Activated CD4-positive, alpha-beta memory T cell treated with anti-CD3 and anti-CD28 coated beads for 36 hours (primary cell): Measurements from ENCODE around the gene PGM2. TPM values are rescaled to one million over a fixed set of nuclear protein-coding genes. Genes with fewer than 3 reads are reported as not detected.

Source experiments
- CTCF ChIA-PET: fragments of 350-600 bp; sonication (Branson Sonifier 250); formaldehyde crosslinking; loops from one replicate; lab custom pipeline; 2021; ENCODE audit warnings: antibody characterized with exemption, inconsistent platforms; lab: Charles Lee
- POLR2A ChIA-PET: fragments of 350-600 bp; sonication (Branson Sonifier 250); formaldehyde crosslinking; loops from one replicate; lab custom pipeline; 2021; ENCODE audit warnings: antibody characterized with exemption; lab: Charles Lee
- DNase-seq: peaks from one replicate; pipeline ENCODE4 v3.0.0-alpha.2; 2020
- H3K27ac Mint-ChIP-seq: one replicate; pipeline ENCODE4 v1.8.0; 2021; ENCODE audit warnings: mixed read lengths
- H3K27me3 Mint-ChIP-seq: one replicate; pipeline ENCODE4 v1.8.0; 2021; ENCODE audit warnings: mixed read lengths
- H3K36me3 Mint-ChIP-seq: one replicate; pipeline ENCODE4 v1.8.0; 2021; ENCODE audit warnings: mixed read lengths
- H3K4me1 Mint-ChIP-seq: one replicate; pipeline ENCODE4 v1.8.0; 2021; ENCODE audit warnings: low read depth, mixed read lengths
- H3K4me3 Mint-ChIP-seq: one replicate; pipeline ENCODE4 v1.8.0; 2021; ENCODE audit warnings: mild to moderate bottlenecking, mixed read lengths
- H3K9me3 Mint-ChIP-seq: one replicate; pipeline ENCODE4 v1.8.0; 2021; ENCODE audit warnings: mixed read lengths
- intact Hi-C: fragments of 100-400 bp; cut with micrococcal nuclease; formaldehyde crosslinking; loops from one replicate; pipeline ENCODE4 v1.15.1; 2023
- total RNA-seq, 2 experiments: library from RNA; stranded (reverse); gene quantifications; one replicate each; pipeline ENCODE4 v1.2.3, GENCODE V29; 2021

The PGM2 gene
- total RNA-seq, 2 experiments from 2014 or later: 65.7 to 66.0 TPM

DNA sequence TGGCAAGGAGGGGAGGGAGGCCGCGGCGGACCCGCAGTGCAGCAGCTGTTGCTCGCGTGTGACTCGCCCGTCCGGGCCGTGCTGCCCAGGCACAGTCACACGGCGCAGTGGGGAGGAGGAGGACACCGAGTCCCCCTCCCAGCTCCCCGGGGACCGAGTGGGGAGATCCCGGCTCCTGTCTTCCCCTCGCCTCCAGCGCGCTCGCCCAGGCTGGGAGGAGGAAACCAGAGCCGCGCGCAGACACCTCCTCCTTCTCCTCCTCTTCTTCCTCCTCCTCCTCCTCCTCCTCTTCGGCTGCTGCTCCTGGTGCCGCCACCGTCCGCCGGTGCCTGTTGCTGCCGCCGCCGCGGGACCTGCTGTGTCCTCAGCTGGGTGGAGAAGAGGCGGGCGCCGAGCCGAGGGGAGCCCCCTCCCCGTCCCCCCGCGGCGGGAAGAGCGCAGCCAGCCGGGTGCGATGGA is 64.3 kb downstream of the PGM2 start, which contains the start of gene TBC1D1:
Gene TBC1D1, plus strand, starts transcription at position 284 of the 459 bp plus-strand sequence. CDS start 11,012 bp downstream, outside the sequence.
- ChIA-PET POLR2A (interaction anchor here (1.1 to 1.7 kb wide), 6 partner anchors 11 to 241 kb away, joined by 3 to 5 read pairs (median 4); partner anchors contain the start of gene PGM2), CTCF (interaction anchor here (2.3 kb wide), 1 partner anchor 87 kb away, joined by 12 read pairs; no protein-coding TSS in a partner anchor)
- H3K9me3 Mint-ChIP-seq: no peaks in the 10 kb centered on the region
- no peaks in the 10 kb centered on the region for H3K36me3 Mint-ChIP-seq
- peak within 1 kb of the TSS; percentile 87 for H3K4me3 Mint-ChIP-seq
- intact Hi-C loops: loop anchor here (1.0 to 10.0 kb wide), 10 partner anchors 18 to 786 kb away; partner anchors contain the start of genes PGM2 and RELL1
- H3K27ac Mint-ChIP-seq: peak within 1 kb of the TSS; percentile 90
- peaks cover 4% of the 10 kb centered on the region for H3K27me3 Mint-ChIP-seq
- DNase-seq: peak; percentile 52
- peaks cover 26% of the 10 kb centered on the region for H3K4me1 Mint-ChIP-seq

DNA sequence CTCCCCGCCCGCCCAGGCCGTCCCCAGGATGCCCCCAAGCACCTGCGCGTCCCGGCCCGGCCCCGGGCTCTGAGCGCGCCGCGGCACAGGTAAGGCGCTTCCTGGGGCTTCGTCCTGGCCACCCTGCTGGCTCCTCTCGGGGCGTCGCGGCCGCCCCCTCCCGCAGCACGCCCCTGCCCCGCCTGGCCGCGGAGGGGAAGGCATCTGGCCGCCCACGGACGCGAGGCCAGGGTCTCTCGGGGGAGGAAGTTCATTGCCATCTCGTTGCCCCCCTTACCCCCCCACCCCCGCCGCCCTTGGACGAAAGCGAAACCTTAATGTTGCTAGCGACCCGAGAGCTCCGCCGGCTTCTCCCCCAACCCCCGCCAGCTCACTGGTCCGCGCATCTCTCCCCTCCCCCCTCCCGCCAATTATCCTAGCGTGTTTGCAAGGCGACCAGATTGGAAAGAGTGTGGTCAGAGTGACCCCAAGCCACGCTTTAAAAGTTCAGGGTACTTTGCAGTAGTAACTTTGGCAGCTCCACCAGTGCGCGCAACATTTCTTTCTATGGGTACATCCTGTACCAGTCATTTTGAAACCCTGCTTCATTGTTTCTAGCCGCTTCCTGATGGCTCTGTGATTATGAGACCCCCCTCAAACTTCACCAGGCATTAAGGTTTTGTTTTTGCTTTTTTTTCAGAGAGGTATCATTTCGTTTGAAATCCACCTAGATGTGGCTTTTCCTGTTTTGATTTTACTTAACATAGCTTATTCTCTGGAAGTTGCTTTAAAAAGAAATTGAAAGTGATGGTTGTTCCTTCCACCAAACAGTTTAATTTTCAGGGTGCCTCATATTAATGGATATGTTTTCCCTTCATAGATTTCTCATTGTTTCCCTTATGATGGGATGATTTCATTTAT is 65.0 kb downstream of the PGM2 start:
- DNase-seq: peak; percentile 71
- ChIA-PET POLR2A (interaction anchor here (0.6 to 1.7 kb wide), 12 partner anchors 10 to 393 kb away, joined by 3 to 6 read pairs (median 4); partner anchors contain the start of gene PGM2), CTCF (interaction anchor here (0.7 to 2.3 kb wide), 9 partner anchors 11 to 840 kb away, joined by 3 to 12 read pairs (median 4); partner anchors contain the start of gene PGM2)
- Mint-ChIP-seq H3K27me3 (peaks cover 4% of the 10 kb centered on the region), H3K36me3 (no peaks in the 10 kb centered on the region), H3K4me1 (peaks cover 32% of the 10 kb centered on the region), H3K9me3 (no peaks in the 10 kb centered on the region), H3K27ac (peak overlapping the region; percentile 90), H3K4me3 (peak overlapping the region; percentile 87)
- intact Hi-C loops: loop anchor here (1.0 to 10.0 kb wide), 13 partner anchors 19 to 786 kb away; partner anchors contain the start of genes PGM2 and RELL1

DNA sequence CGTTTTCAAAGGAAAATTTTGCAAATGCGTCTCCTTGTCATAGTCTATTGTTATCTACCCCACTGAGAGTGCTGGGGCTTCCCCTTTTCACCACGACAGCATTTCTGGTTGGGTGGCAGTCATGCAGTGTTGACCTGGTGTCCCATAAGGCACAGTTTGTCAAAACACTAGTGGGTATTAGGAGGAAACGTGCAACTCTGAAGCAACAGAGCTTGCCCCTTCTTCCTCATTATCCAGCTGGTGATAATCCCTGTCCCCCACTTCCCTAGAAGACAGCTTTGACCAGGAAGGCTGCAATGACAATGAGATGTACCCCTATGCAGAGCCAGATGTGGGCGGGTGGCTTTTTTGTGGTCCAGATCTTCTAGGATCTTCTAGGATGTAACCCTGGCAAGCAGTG is 66.2 kb downstream of the PGM2 start:
- Mint-ChIP-seq H3K4me1 (peaks cover 36% of the 10 kb centered on the region), H3K36me3 (no peaks in the 10 kb centered on the region), H3K4me3 (peak overlapping the region; percentile 87), H3K9me3 (no peaks in the 10 kb centered on the region), H3K27ac (peak overlapping the region; percentile 90), H3K27me3 (peaks cover 4% of the 10 kb centered on the region)
- ChIA-PET CTCF (interaction anchor here (0.9 to 2.3 kb wide), 6 partner anchors 66 to 839 kb away, joined by 3 to 12 read pairs (median 4); partner anchors contain the start of gene PGM2), POLR2A (interaction anchor here (0.6 to 1.7 kb wide), 4 partner anchors 83 to 292 kb away, joined by 3 to 6 read pairs (median 4); no protein-coding TSS in a partner anchor)
- intact Hi-C loops: loop anchor here (1.0 to 10.0 kb wide), 7 partner anchors 37 to 785 kb away; no protein-coding TSS in a partner anchor
- peak; percentile 74 for DNase-seq

DNA sequence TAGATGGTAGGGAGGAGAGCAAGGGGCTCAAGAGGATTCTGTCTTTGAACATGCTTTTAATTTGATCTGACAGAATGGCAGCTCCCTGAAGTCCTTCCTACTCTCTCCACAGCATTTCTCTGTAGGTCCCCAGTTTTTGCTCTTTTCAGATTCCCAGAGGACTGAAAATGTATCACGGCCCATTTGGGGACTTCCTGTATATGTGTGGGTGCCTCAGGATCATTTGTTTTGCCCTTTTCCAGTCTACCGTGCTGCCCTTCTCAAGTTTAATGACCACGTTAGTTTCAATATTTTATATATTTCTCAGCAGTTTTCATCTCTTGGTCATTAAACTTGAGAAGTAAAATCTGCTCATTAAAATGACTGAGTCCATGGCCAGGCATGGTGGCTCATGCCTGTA is 66.7 kb downstream of the PGM2 start:
- CTCF ChIA-PET: interaction anchor here (0.6 to 2.3 kb wide), 4 partner anchors 78 to 838 kb away, joined by 3 to 12 read pairs (median 6); no protein-coding TSS in a partner anchor
- Mint-ChIP-seq H3K27ac (no peak overlapping the region), H3K27me3 (peaks cover 4% of the 10 kb centered on the region), H3K9me3 (no peaks in the 10 kb centered on the region), H3K4me3 (peak overlapping the region; percentile 87), H3K36me3 (no peaks in the 10 kb centered on the region), H3K4me1 (peaks cover 36% of the 10 kb centered on the region)
- intact Hi-C loops: loop anchor here (2.0 to 10.0 kb wide), 5 partner anchors 238 to 784 kb away; no protein-coding TSS in a partner anchor
- POLR2A ChIA-PET: interaction anchor here (0.6 kb wide), 1 partner anchor 293 kb away, joined by 3 read pairs; no protein-coding TSS in a partner anchor
- DNase-seq: no peak

- Mint-ChIP-seq H3K9me3 (no peaks in the 10 kb centered on the region), H3K36me3 (peaks cover 3% of the 10 kb centered on the region), H3K27me3 (peaks cover under 1% of the 10 kb centered on the region), H3K27ac (no peak overlapping the region), H3K4me3 (no peak overlapping the region), H3K4me1 (peaks cover 46% of the 10 kb centered on the region)
- DNase-seq: no peak
- intact Hi-C loops: loop anchor here (10.0 kb wide), 1 partner anchor 630 kb away; no protein-coding TSS in a partner anchor
- CTCF ChIA-PET: interaction anchor here (1.4 kb wide), 1 partner anchor 75 kb away, joined by 3 read pairs; no protein-coding TSS in a partner anchor
- POLR2A ChIA-PET: no interaction called here
Measured at GRCh38 chr4:37895271-37895670, 68.8 kb downstream of the PGM2 start.

DNA sequence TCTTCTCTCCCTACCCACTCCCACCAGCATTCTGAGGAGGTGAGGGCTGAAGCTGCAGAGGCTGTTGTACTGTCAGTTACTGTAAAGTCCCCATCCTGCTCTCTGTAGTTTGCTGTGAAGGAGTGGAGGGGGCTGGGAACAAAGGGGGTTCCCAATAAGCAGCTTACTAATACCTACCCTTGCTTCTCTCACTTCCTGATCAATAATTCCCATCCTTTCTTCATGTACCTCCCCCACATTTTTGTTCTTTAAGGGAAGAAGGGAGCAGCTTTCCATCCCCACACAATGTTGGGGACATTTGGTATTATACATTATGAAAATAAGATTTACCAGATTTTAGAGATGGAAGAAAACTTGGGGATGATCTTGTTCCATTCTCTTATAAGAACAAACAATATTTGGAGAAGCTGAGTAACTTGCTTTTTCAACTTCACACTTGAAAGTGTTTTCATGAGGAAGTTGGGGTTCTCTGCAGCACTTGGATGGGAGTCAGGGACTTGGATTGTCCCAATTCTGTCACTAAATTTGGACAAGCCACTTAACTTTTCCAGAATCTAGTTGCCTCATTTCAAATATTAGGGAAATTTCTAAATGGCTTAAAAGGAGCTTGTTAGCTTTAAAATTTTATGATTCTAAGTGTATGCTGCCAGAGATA is 69.8 kb downstream of the PGM2 start:
- Mint-ChIP-seq H3K27ac (no peak overlapping the region), H3K4me3 (no peak overlapping the region), H3K9me3 (no peaks in the 10 kb centered on the region), H3K36me3 (peaks cover 5% of the 10 kb centered on the region), H3K4me1 (peaks cover 48% of the 10 kb centered on the region), H3K27me3 (no peaks in the 10 kb centered on the region)
- intact Hi-C loops: loop anchor here (10.0 kb wide), 1 partner anchor 628 kb away; no protein-coding TSS in a partner anchor
- POLR2A ChIA-PET: interaction anchor here (0.8 to 1.4 kb wide), 2 partner anchors 9 to 70 kb away, joined by 3 read pairs; partner anchors contain the start of gene PGM2
- CTCF ChIA-PET: interaction anchor here (0.6 to 1.4 kb wide), 2 partner anchors 26 to 74 kb away, joined by 3 to 4 read pairs; no protein-coding TSS in a partner anchor
- no peak for DNase-seq

DNA sequence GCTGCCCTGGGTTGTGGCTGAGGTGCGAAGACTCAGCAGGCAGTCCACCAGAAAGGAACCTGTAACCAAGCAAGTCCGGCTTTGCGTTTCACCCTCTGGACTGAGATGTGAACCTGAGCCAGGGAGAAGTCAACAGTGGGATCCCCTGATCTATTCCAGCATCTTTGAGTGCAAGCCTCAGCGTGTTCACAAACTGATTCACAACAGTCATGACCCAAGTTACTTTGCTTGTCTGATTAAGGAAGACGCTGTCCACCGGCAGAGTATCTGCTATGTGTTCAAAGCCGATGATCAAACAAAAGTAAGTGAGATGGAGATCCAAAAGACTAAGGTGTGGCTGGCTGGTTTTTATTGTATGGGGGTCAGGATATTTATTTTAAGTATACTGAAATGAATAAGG is 75.7 kb downstream of the PGM2 start:
- Mint-ChIP-seq H3K4me3 (no peak overlapping the region), H3K4me1 (peaks cover 38% of the 10 kb centered on the region), H3K27me3 (no peaks in the 10 kb centered on the region), H3K9me3 (no peaks in the 10 kb centered on the region), H3K27ac (no peak overlapping the region), H3K36me3 (peaks cover 5% of the 10 kb centered on the region)
- ChIA-PET POLR2A (interaction anchor here (1.0 kb wide), 1 partner anchor 11 kb away, joined by 4 read pairs; the partner anchor contains the start of gene TBC1D1), CTCF (interaction anchor here (0.9 kb wide), 1 partner anchor 10 kb away, joined by 3 read pairs; no protein-coding TSS in a partner anchor)
- intact Hi-C loops: no loop called here
- DNase-seq: no peak

GRCh38 chr4:37902738-37903693 is 76.5 kb downstream of the PGM2 start:
- intact Hi-C loops: no loop called here

DNA sequence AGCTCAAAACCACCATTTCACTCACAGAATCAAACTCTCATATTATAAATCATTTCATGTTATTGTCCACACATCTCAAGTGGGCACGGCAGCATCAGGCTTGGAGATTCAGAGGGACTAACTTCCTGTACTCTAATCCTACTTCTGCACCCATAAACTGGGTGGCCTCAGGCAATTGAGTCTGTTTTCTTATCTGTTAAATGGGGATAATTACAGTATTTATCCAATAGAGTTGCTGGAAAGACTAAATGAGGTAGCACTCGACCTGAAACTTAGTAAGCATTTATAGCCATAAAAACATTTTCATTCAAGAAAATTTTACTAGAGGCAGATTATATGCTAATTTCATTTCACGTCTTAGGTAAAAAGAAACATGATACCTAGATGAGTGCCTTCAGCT is 77.4 kb downstream of the PGM2 start:
- CTCF ChIA-PET: no interaction called here
- no peaks in the 10 kb centered on the region for H3K9me3 Mint-ChIP-seq
- H3K4me1 Mint-ChIP-seq: peaks cover 38% of the 10 kb centered on the region
- POLR2A ChIA-PET: no interaction called here
- DNase-seq: no peak
- H3K4me3 Mint-ChIP-seq: no peak overlapping the region
- H3K27me3 Mint-ChIP-seq: no peaks in the 10 kb centered on the region
- intact Hi-C loops: no loop called here
- H3K27ac Mint-ChIP-seq: no peak overlapping the region
- H3K36me3 Mint-ChIP-seq: peaks cover 5% of the 10 kb centered on the region

More at GRCh38 chr4:37902738-37903693, 76.5 kb downstream of the PGM2 start:
- DNase-seq: no peak
- no peaks in the 10 kb centered on the region for H3K9me3 Mint-ChIP-seq
- H3K4me1 Mint-ChIP-seq: peaks cover 38% of the 10 kb centered on the region
- H3K4me3 Mint-ChIP-seq: no peak overlapping the region
- no peaks in the 10 kb centered on the region for H3K27me3 Mint-ChIP-seq
- H3K36me3 Mint-ChIP-seq: peaks cover 5% of the 10 kb centered on the region
- CTCF ChIA-PET: interaction anchor here (0.6 to 0.9 kb wide), 3 partner anchors 11 to 75 kb away, joined by 3 read pairs; no protein-coding TSS in a partner anchor
- no peak overlapping the region for H3K27ac Mint-ChIP-seq
- POLR2A ChIA-PET: no interaction called here

DNA sequence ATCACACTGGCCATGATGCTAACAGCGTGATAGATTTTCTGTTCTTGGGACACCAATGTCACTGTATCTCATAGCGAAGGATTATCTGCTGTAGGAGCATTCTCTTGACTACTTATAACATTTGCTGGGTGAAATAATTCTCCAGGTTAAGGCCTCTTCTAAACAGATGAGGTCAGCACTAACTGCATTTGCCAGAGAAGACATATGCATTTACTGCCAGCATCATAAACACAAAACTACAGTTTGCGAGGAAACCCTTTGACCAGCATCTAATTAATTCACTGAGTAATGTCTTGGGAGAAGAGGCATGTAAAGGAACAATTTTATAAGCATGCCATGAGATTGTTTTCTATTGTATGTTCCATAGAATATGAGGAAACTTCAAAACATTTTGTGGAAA is 78.3 kb downstream of the PGM2 start:
- H3K27me3 Mint-ChIP-seq: no peaks in the 10 kb centered on the region
- intact Hi-C loops: loop anchor here (5.0 kb wide), 1 partner anchor 67 kb away; no protein-coding TSS in a partner anchor
- DNase-seq: no peak
- no peak overlapping the region for H3K4me3 Mint-ChIP-seq
- H3K4me1 Mint-ChIP-seq: peaks cover 38% of the 10 kb centered on the region
- no peaks in the 10 kb centered on the region for H3K9me3 Mint-ChIP-seq
- H3K27ac Mint-ChIP-seq: no peak overlapping the region
- CTCF ChIA-PET: no interaction called here
- POLR2A ChIA-PET: no interaction called here
- peaks cover 2% of the 10 kb centered on the region for H3K36me3 Mint-ChIP-seq
